ENCODE measurements around the gene MGAT1.
"Not testable (repeated sequence)": the region's sequence is repeated elsewhere in the genome, so short reads cannot be mapped to it uniquely, and the experiment has no call there.

The MGAT1 gene

GRCh38 chr5:180785121-180785781 lies 17.4 kb downstream of the MGAT1 start:
- DNase-seq (ENCODE audit: low read depth in 2 of 2), result no peak

- DNase-seq (ENCODE audit: low read depth in 2 of 2), result peak; percentile 40 to 56
These were observed 18.0 kb downstream of the MGAT1 start for GRCh38 chr5:180784497-180785097.

- no peak for DNase-seq (ENCODE audit: low read depth in 2 of 2)
These were observed 19.1 kb downstream of the MGAT1 start for GRCh38 chr5:180783340-180784052.

DNA sequence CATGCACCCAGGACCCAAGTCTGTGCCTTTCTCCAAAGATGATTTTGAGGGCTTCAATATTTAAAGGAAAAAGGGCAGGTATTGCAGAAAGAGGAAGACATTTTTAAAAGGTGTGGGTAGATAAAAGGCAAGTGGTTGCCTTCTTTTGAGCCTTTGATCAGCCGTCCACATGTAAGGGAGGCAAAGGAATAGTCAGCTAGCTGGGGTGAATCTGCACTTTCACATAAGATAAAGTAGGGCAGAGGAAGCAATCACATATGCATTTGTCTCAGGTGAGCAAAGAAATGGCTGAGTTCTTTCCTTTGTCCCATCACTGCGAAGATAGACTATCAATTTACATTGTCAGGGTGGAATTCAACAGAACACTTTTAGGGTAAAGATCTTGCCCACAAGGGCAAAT lies 19.9 kb downstream of the MGAT1 start:
- DNase-seq (ENCODE audit: low read depth in 2 of 2), result no peak

DNA sequence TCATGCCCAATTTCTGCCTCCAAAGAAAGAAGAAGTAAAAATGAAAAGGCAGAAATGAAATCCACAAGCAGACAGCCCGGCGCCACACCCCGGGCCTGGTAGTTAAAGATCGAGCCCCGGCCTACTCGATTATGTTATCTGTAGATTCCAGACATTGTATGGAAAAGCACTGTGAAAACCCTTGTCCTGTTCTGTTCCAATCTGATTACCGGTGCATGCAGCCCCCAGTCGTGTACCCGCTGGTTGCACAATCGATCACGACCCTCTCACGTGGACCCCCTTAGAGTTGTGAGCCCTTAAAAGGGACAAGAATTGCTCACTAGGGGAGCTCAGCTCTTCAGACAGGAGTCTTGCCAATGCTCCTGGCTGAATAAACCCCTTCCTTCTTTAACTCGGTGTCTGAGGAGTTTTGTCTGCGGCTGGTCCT lies 20.7 kb downstream of the MGAT1 start:
- DNase-seq (ENCODE audit: low read depth in 2 of 2), result not testable (repeated sequence)

DNA sequence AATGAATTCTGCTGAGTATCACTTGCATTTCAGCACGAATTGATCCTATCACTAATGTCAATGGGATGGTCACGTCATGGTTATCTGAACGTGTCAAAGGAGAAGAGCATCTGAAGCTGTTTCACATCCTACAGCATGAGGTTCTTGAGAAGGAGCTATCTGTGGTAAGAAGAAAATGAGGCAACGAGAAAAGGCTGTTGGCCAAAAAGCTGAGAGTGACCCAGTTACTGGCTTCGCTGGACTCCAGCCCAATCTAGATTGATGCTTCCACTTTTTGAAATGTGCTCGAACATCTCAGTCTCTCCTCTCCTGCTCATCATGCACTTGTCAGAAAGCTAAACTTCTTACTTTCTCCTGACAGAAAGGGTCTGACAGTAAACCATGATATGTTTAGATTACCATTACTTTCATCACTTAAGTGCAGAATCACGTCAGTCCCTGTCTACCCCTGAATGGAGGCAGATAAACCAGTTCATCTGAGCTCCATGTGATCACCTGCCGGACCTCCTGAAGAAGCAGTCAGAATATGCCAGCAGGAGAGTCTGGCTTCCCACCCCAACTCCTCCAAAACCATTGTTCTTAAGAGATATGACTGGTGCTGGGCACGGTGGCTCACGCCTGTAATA lies 22.5 kb downstream of the MGAT1 start:
- no peak for DNase-seq (ENCODE audit: low read depth in 2 of 2)

DNA sequence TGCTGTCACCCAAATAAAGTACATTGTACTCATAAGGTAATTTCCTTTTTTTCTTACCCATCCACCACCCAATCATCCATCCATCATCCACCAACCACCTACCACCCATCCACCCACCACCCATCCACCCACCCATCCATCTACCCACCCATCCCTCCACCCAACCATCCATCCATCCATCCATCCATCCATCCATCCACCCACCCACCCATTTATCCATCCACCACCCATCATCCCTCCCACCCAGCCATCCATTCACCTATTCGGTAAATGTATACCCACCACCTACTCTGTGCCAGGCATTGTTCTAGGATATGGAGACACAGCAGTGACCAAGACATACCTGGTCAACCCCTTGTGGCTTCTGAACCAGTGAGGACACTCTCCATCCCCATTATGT lies 25.1 kb downstream of the MGAT1 start:
- DNase-seq (ENCODE audit: low read depth in 2 of 2), result no peak

DNA sequence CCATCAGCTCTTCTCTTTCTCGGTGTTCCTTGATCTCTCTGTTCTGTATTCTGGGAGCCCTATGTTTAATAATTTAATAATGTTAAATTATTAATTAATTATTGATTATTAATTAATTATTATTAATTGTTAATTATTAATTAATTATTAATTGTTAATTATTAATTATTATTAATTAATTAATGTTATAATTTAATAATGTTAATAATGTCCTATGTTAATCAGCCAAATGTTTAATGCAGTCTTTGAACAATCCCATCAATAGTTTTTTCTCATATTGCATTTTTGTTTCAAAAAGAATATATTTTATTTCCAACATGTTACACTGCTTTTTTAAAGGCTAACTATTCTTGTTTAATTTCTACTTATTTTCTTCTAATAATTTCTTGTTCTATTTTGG lies 26.2 kb downstream of the MGAT1 start:
- no peak for DNase-seq (ENCODE audit: low read depth in 2 of 2)

DNA sequence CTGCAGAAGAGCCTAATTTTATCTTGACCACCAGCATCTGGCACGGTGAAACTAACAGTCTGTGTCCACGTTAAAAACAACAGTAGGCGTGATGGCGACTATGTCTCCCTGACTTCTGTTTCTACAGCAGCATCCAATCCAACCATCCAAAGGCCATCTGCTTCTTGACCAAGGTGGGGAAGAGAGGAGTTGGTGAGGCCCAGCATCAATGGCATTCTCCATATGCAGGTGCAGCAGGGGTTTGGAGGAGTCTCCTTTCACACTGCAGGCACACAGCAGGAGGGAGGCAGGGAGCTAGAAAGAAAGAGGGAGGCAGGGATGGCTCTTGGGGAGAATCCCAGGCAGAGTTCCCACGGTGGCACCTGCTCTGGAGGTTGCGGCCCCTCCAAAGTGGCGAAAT lies 27.0 kb downstream of the MGAT1 start:
- no peak for DNase-seq (ENCODE audit: low read depth in 2 of 2)

DNA sequence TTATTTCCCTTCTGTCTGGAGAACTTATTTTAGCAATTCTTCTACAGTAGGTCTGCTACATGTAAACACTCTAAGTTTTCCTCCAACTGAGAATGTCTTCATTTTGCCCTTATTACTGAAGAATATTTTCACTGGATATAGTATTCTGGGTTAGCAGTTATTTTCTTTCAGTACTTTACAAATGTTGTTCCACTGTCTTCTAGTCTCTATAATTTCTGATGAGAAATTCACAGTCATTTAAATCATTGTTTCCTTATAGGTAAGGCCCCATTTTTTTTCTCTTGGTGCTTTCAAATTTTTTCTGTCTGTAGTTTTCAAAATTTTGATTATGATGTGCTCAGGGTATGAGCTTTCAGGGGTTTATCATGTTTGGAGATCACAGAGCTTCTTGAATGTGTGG lies 30.8 kb downstream of the MGAT1 start:
- no peak for DNase-seq (ENCODE audit: low read depth in 2 of 2)

DNA sequence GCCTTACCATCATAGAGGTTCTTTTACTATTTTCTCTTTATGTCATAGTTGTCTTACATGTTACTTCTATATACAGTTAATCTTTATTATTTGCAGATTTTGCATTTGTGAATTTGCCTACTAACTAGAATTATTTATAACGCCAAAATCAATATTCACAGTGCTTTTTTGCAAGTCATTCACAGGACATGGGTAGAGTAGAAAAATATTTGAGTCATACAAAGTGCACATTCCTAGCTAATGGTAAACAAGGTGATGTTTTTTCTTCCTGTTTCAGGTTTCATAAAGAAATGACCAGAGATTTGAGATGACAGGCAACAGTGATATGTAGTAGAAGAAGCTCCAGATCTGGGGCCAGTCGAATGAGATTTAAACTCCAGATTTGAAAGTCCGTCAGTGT lies 32.8 kb downstream of the MGAT1 start:
- DNase-seq (ENCODE audit: low read depth in 2 of 2), result no peak

DNA sequence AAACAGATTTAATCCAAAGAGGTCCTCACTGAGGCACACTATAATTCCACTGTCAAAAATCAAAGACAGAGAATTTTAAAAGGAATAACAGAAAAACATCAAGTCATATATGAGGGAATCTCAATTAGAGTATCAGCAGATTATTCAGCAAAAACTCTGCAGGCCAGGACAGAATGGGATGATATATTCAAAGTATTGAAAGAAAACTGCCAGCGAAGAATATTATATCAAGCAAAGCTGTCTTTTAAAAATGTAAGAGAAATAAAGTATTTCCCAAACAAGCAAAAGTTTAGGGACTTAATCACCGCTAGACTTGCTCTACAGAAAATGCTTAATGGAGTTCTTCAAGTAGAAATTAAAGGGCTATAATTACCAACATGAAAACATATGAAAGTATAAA lies 47.0 kb downstream of the MGAT1 start:
- no peak for DNase-seq (ENCODE audit: low read depth in 2 of 2)

DNA sequence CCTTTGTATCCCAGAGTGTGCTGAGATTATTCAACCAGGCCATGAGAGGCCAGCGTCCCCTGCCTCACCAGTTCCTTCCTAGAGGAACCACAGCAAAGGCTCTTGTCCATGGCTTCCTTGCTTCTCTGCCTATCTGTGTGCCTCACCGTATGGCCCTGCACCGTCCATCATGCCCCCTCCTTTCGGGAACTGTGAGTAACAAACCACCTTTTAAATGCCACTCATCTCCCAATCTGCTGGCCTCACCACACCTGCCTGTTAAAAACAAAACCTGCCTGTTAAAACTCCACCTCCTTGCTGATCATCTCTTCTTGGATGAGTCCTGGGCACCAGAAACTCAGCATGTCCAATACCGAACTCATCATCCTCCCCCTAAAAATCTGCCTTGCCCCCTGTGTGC lies 58.4 kb downstream of the MGAT1 start:
- no peak for DNase-seq (ENCODE audit: low read depth in 2 of 2)

GRCh38 chr5:180742727-180743126 lies 59.9 kb downstream of the MGAT1 start:
- DNase-seq (ENCODE audit: low read depth in 2 of 2), result no peak

GRCh38 chr5:180740953-180741352 lies 61.7 kb downstream of the MGAT1 start:
- not testable (repeated sequence) for DNase-seq (ENCODE audit: low read depth in 2 of 2)

DNA sequence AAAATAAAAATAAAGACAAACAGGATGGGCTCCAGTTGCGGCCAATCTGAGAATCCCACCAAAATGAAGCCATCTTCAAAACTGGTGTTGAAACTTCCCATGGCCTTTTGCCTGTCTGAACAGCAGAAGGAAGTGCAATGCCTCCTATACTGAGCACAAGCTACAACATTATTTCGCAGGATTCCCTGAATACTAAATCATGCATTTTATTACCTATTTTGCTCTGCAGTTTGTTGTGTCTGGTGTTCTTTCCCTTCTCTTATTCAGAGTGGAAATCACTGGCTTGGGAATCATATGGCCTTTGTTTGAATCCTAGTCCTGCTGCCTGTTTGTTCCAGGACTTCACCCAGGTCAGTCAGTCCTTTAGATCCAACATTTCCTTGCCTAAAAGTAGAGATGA lies 62.6 kb downstream of the MGAT1 start, which contains the start of gene OR2Y1:
Gene OR2Y1, minus strand, starts transcription at position 101 of the 400 bp plus-strand sequence. Its CDS starts 0 bp downstream, at position 101.
- DNase-seq (ENCODE audit: low read depth in 2 of 2), result no peak

- no peak for DNase-seq (ENCODE audit: low read depth in 2 of 2)
These were observed 63.3 kb downstream of the MGAT1 start for GRCh38 chr5:180739271-180739670.

GRCh38 chr5:180736536-180736935 lies 66.1 kb downstream of the MGAT1 start:
- no peak for DNase-seq (ENCODE audit: low read depth in 2 of 2)
